Osteocyte (in vitro differentiated cells): ENCODE data around the gene NSG2. TPM values are rescaled to one million over a fixed set of nuclear protein-coding genes. Genes with fewer than 3 reads are reported as not detected.
A peak's percentile ranks its signal among the peaks of the same experiment; 100 is the strongest.

Source experiments
- DNase-seq: peaks from one replicate; pipeline ENCODE4 v3.0.0; 2021; ENCODE audit warnings: mixed read lengths; ENCODE audit not compliant: unreplicated experiment; ENCODE audit errors: extremely low spot score
- H3K27ac Mint-ChIP-seq: one replicate; pipeline ENCODE4 v1.8.0; 2021; ENCODE audit warnings: mild to moderate bottlenecking, mixed read lengths; ENCODE audit not compliant: unreplicated experiment
- H3K27me3 Mint-ChIP-seq: one replicate; pipeline ENCODE4 v1.8.0; 2021; ENCODE audit warnings: mixed read lengths; ENCODE audit not compliant: unreplicated experiment
- H3K36me3 Mint-ChIP-seq: one replicate; pipeline ENCODE4 v1.8.0; 2021; ENCODE audit warnings: mixed read lengths; ENCODE audit not compliant: unreplicated experiment
- H3K4me1 Mint-ChIP-seq: one replicate; pipeline ENCODE4 v1.8.0; 2021; ENCODE audit warnings: mixed read lengths; ENCODE audit not compliant: unreplicated experiment
- H3K4me3 Mint-ChIP-seq: one replicate; pipeline ENCODE4 v1.8.0; 2021; ENCODE audit warnings: mild to moderate bottlenecking, moderate library complexity, mixed read lengths; ENCODE audit not compliant: unreplicated experiment
- H3K9me3 Mint-ChIP-seq: one replicate; pipeline ENCODE4 v1.8.0; 2021; ENCODE audit warnings: mixed read lengths; ENCODE audit not compliant: unreplicated experiment
- CTCF ChIP-seq: fragments of 200-600 bp; sonication (generic); IDR thresholded peaks from 2 replicates; pipeline ENCODE4 v1.5.0; 2021; ENCODE audit warnings: antibody characterized with exemption, mild to moderate bottlenecking, moderate library complexity
- long read RNA-seq: library from polyadenylated mRNA; unstranded; transcript quantifications from one replicate; pipeline ENCODE4 v2.0.0, GENCODE V29; 2021
- total RNA-seq: library from RNA; stranded (reverse); gene quantifications from 2 replicates; pipeline ENCODE4 v1.2.1, GENCODE V29; 2021

Gene NSG2
- total RNA-seq: not detected in 2 replicates
- long read RNA-seq: 0 reads

- no peaks in the 10 kb centered on the region for H3K36me3 Mint-ChIP-seq
Measured at GRCh38 chr5:174045470-174046025, at the start of gene NSG2. TSS of gene NSG2 (plus strand) at chr5:174045706. CDS start at chr5:174046756, 1,050 bp downstream.

GRCh38 chr5:173997331-173997730 lies 48.2 kb upstream of the NSG2 start:
- Mint-ChIP-seq H3K4me1 (no peaks in the 10 kb centered on the region), H3K9me3 (no peaks in the 10 kb centered on the region), H3K4me3 (no peak overlapping the region), H3K27me3 (peaks cover 59% of the 10 kb centered on the region), H3K36me3 (no peaks in the 10 kb centered on the region), H3K27ac (no peak overlapping the region)
- TF ChIP-seq CTCF: no peak
- DNase-seq: no peak

More at GRCh38 chr5:174045470-174046025, at the start of gene NSG2:
- H3K9me3 Mint-ChIP-seq: no peaks in the 10 kb centered on the region
- no peak within 1 kb of the TSS for H3K27ac Mint-ChIP-seq
- peak; percentile 93 for DNase-seq
- H3K4me3 Mint-ChIP-seq: no peak within 1 kb of the TSS
- peak; percentile 67 for TF ChIP-seq CTCF
- peaks cover 12% of the 10 kb centered on the region for H3K27me3 Mint-ChIP-seq
- H3K4me1 Mint-ChIP-seq: no peaks in the 10 kb centered on the region

- H3K9me3 Mint-ChIP-seq: no peaks in the 10 kb centered on the region
Measured at GRCh38 chr5:173998531-173998930, 47.0 kb upstream of the NSG2 start.

GRCh38 chr5:174000076-174000475 lies 45.4 kb upstream of the NSG2 start:
- H3K27me3 Mint-ChIP-seq: peaks cover 70% of the 10 kb centered on the region
- TF ChIP-seq CTCF: no peak
- H3K4me3 Mint-ChIP-seq: no peak overlapping the region
- H3K9me3 Mint-ChIP-seq: no peaks in the 10 kb centered on the region
- H3K4me1 Mint-ChIP-seq: no peaks in the 10 kb centered on the region
- H3K27ac Mint-ChIP-seq: no peak overlapping the region
- DNase-seq: no peak
- no peaks in the 10 kb centered on the region for H3K36me3 Mint-ChIP-seq

More at GRCh38 chr5:173998531-173998930, 47.0 kb upstream of the NSG2 start:
- H3K36me3 Mint-ChIP-seq: no peaks in the 10 kb centered on the region
- peaks cover 71% of the 10 kb centered on the region for H3K27me3 Mint-ChIP-seq
- H3K4me3 Mint-ChIP-seq: no peak overlapping the region
- no peak for DNase-seq
- no peak overlapping the region for H3K27ac Mint-ChIP-seq
- H3K4me1 Mint-ChIP-seq: no peaks in the 10 kb centered on the region
- TF ChIP-seq CTCF: no peak

- Mint-ChIP-seq H3K4me1 (no peaks in the 10 kb centered on the region), H3K27me3 (peaks cover 59% of the 10 kb centered on the region)
Measured at GRCh38 chr5:174003795-174004194, 41.7 kb upstream of the NSG2 start.

More at GRCh38 chr5:174003795-174004194, 41.7 kb upstream of the NSG2 start:
- Mint-ChIP-seq H3K27ac (no peak overlapping the region), H3K36me3 (no peaks in the 10 kb centered on the region), H3K9me3 (no peaks in the 10 kb centered on the region), H3K4me3 (no peak overlapping the region)
- no peak for DNase-seq
- TF ChIP-seq CTCF: no peak
